Lower leg skin (tissue), 3 donors: ENCODE results near the gene FGFR2.

Source experiments
- CTCF ChIP-seq, 3 donors: fragments of 450-650 bp; IDR thresholded peaks; one replicate each; pipeline ENCODE4 v1.5.1; 2016; ENCODE audit warnings: antibody characterized with exemption in 3 of 3, mild to moderate bottlenecking in 3 of 3, moderate library complexity in 2 of 3
- POLR2A ChIP-seq, 2 donors: fragments of 450-650 bp; IDR thresholded peaks; one replicate each; pipeline ENCODE4 v1.6.1; 2016 to 2017; ENCODE audit warnings: antibody characterized with exemption in 2 of 2, mild to moderate bottlenecking in 1 of 2, moderate library complexity in 1 of 2

GRCh38 chr10:121595351-121595805, 2.9 kb downstream of the FGFR2 start:
- no peak for TF ChIP-seq POLR2A (IDR thresholded peaks at IDR 0.05)
- TF ChIP-seq CTCF (IDR thresholded peaks at IDR 0.05) = no peak
